Type B pancreatic cell (in vitro differentiated cells): Measurements from ENCODE around the gene ANKRD39. TPM values are rescaled to one million over a fixed set of nuclear protein-coding genes. Genes with fewer than 3 reads are reported as not detected.

Source experiments
- DNase-seq: peaks from one replicate; pipeline ENCODE4 v3.0.0; 2021; ENCODE audit warnings: mixed read lengths; ENCODE audit not compliant: unreplicated experiment; ENCODE audit errors: extremely low spot score
- H3K27ac Mint-ChIP-seq: 2 replicates; pipeline ENCODE4 v1.8.0; 2021; ENCODE audit warnings: mild to moderate bottlenecking, mixed read lengths
- H3K27me3 Mint-ChIP-seq: 2 replicates; pipeline ENCODE4 v1.8.0; 2021; ENCODE audit warnings: mixed read lengths
- H3K36me3 Mint-ChIP-seq: 2 replicates; pipeline ENCODE4 v1.8.0; 2021; ENCODE audit warnings: mixed read lengths
- H3K4me1 Mint-ChIP-seq: one replicate; pipeline ENCODE4 v1.8.0; 2021; ENCODE audit warnings: mixed read lengths; ENCODE audit not compliant: unreplicated experiment
- H3K4me3 Mint-ChIP-seq: 2 replicates; pipeline ENCODE4 v1.8.0; 2021; ENCODE audit warnings: mild to moderate bottlenecking, mixed read lengths
- H3K9me3 Mint-ChIP-seq: 2 replicates; pipeline ENCODE4 v1.8.0; 2021; ENCODE audit warnings: mixed read lengths
- total RNA-seq: library from RNA; stranded (reverse); gene quantifications from 2 replicates; pipeline ENCODE4 v1.2.1, GENCODE V29; 2021; ENCODE audit warnings: low replicate concordance
- TF ChIP-seq, protein P1 (sequence below): fragments of 200-600 bp; sonication (generic); conservative IDR thresholded peaks from 2 replicates; pipeline ENCODE4 v1.5.0; 2021; ENCODE audit warnings: antibody characterized with exemption, mild to moderate bottlenecking

The ANKRD39 gene
- total RNA-seq, 1 donor from 2014 or later, result 16.6 TPM

DNA sequence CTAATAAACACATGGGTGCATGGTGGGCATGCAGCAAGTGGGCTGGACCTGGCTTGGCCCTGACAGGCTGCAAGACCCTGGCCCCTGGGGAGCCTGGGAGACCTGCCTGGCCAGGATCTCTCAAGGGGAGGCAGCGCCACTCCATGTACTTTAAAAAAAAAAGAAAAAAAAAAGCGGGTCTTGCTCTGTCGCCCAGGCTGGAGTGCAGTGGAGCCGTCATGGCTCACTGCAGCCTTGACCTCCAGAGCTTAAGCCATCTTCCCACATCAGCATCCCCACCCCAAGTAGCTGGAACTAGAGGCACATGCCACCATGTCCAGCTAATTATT, 41.6 kb upstream of the ANKRD39 start:
- Mint-ChIP-seq H3K36me3 (no peaks in the 10 kb centered on the region), H3K9me3 (no peaks in the 10 kb centered on the region), H3K27me3 (no peaks in the 10 kb centered on the region), H3K27ac (no peak overlapping the region), H3K4me1 (peaks cover 42% of the 10 kb centered on the region), H3K4me3 (no peak overlapping the region)
- TF ChIP-seq, protein P1, sequence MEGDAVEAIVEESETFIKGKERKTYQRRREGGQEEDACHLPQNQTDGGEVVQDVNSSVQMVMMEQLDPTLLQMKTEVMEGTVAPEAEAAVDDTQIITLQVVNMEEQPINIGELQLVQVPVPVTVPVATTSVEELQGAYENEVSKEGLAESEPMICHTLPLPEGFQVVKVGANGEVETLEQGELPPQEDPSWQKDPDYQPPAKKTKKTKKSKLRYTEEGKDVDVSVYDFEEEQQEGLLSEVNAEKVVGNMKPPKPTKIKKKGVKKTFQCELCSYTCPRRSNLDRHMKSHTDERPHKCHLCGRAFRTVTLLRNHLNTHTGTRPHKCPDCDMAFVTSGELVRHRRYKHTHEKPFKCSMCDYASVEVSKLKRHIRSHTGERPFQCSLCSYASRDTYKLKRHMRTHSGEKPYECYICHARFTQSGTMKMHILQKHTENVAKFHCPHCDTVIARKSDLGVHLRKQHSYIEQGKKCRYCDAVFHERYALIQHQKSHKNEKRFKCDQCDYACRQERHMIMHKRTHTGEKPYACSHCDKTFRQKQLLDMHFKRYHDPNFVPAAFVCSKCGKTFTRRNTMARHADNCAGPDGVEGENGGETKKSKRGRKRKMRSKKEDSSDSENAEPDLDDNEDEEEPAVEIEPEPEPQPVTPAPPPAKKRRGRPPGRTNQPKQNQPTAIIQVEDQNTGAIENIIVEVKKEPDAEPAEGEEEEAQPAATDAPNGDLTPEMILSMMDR, result no peak
- no peak for DNase-seq

DNA sequence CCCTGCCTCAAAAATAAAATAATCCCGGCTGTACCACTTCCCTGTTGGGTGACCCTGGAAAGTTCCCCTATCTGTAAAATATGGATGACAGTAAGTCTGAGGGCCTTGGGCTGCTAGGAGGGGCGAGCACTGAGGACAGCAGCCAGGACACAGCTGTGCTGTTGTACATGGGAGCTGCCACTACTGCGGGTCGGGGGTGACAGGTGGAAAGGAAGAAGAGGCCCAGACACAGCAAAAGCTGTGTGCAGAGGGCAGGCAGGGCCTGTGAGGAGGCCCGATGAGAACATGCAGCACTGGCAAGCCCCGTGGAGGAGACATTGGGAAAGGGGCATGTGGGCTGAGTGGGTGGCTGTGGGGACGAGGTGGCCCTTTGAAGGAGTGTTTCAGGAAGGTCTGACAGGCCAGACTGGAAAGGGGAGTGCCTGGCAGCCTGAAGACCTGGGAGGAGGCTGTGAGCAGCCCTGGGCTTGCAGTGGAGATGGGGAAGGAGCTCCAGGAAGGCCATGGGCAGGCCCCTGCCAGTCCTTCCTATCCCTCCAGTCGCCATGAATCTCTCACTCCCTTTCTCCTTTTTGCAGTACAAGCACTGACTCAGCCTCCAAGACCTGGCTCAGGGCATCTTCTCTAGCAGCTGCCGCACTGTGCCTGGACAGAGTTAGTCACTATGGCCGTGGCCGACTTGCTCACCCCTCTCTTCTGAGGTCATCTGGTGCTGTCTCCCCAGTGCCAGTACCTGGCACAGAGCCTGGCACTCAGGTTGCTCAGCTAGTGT, 41.0 kb upstream of the ANKRD39 start:
- no peaks in the 10 kb centered on the region for H3K9me3 Mint-ChIP-seq
- H3K4me3 Mint-ChIP-seq, result no peak overlapping the region
- no peak overlapping the region for H3K27ac Mint-ChIP-seq
- no peaks in the 10 kb centered on the region for H3K27me3 Mint-ChIP-seq
- no peak for DNase-seq
- TF ChIP-seq, protein P1, result no peak
- no peaks in the 10 kb centered on the region for H3K36me3 Mint-ChIP-seq
- H3K4me1 Mint-ChIP-seq, result peaks cover 38% of the 10 kb centered on the region

DNA sequence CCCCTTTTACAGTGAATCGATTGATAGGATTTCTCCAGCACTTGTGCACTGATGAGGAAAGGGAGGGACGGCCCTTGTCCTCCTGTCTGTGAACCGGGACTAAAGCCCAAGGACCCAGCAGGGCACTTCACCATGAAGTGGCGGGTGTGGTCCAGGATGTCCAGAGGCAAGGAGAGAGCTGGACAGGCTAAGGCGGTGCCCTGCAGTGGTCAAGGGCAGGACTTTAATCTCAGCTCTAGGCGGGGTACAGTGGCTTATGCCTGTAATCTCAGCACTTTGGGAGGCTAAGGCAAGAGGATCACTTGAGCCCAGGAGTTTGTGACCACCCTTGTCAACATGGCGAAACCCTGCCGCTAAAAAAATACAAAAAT, 40.3 kb upstream of the ANKRD39 start:
- TF ChIP-seq, protein P1, result no peak
- Mint-ChIP-seq H3K4me3 (peak overlapping the region; percentile 3), H3K36me3 (no peaks in the 10 kb centered on the region), H3K27ac (peak overlapping the region; percentile 13), H3K27me3 (no peaks in the 10 kb centered on the region), H3K9me3 (no peaks in the 10 kb centered on the region), H3K4me1 (peaks cover 38% of the 10 kb centered on the region)
- no peak for DNase-seq

DNA sequence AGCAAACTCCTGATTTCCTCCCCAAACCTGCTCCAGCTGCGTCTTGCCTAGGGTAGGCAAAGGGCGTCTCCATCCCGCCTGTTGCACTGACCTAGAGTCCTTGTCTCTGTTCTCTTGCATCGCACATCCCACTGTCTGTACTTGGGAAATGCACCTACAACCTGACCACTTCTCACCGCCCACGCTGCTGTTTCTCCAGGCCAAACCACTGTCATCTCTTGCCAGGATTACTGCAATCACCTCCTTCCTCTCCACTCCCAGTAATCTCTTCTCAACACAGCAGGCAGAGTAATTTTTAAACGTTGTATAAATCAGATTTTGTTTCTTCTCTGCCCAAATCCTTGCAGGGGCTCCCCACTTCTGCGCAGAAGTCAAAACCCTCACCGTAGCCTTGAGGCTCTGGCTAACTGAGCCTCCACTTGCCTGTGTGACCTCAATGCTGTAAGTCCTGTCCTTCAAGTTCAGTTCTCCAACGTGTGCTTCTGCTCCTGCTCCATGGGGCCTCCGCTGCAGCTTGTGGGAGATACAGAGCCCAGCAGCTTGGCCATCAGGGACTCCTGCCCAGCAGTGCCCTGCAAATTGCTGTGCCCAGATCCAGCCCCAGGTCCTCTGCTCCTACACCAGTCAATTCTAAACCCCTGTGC, 39.8 kb upstream of the ANKRD39 start:
- TF ChIP-seq, protein P1, result no peak
- H3K4me3 Mint-ChIP-seq, result peak overlapping the region; percentile 3
- no peaks in the 10 kb centered on the region for H3K27me3 Mint-ChIP-seq
- no peaks in the 10 kb centered on the region for H3K36me3 Mint-ChIP-seq
- H3K27ac Mint-ChIP-seq, result peak overlapping the region; percentile 13
- peaks cover 43% of the 10 kb centered on the region for H3K4me1 Mint-ChIP-seq
- DNase-seq, result no peak
- no peaks in the 10 kb centered on the region for H3K9me3 Mint-ChIP-seq

DNA sequence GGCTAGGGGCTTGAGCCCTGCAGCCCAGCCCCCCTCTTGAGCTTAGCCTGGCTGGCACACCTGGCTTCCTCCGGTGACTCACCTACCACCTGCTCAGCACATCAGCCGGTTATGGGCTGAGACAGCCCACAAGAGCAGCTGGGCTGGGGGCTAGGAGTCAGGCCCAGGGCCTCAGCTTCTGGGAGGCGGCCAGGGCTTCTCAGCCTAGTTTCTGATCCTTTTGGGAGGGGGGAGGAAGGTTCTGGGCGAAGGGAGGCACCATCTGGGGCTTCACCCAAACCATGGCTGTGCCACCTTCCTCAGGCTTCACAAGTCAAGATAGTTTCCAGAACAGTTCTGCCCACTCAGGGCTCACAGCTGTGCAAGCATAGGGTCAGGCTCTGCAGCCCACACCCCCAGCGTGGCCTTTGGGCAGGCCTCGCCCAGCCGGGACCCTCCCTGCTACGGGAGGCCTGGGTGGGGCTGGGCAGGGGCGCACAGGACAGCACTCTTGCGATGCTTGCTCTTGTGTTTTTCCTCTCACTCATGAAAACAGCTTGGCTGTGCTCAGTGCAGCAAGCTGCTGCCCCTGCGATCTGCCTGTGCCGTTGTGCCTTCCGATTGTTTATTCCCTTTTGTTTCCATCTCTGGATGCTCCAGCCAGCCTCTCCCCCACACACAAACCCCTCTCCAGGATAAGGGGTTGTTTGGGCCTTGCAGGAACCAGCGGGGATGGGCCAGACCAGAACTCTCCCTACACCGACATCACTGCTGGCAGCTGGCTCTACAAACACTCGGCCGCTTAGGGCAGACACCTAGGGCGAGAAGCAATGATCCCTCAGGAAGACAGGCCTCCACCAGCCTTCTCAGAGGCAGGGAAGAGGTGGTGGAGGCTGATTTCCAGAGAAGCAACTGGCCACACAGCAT, 38.2 kb upstream of the ANKRD39 start:
- no peak overlapping the region for H3K27ac Mint-ChIP-seq
- no peaks in the 10 kb centered on the region for H3K9me3 Mint-ChIP-seq
- no peak for DNase-seq
- H3K4me1 Mint-ChIP-seq, result peaks cover 52% of the 10 kb centered on the region
- no peaks in the 10 kb centered on the region for H3K36me3 Mint-ChIP-seq
- H3K4me3 Mint-ChIP-seq, result no peak overlapping the region
- TF ChIP-seq, protein P1, result no peak
- no peaks in the 10 kb centered on the region for H3K27me3 Mint-ChIP-seq
